ENCODE measurements around the gene CHN1.

The CHN1 gene

DNA sequence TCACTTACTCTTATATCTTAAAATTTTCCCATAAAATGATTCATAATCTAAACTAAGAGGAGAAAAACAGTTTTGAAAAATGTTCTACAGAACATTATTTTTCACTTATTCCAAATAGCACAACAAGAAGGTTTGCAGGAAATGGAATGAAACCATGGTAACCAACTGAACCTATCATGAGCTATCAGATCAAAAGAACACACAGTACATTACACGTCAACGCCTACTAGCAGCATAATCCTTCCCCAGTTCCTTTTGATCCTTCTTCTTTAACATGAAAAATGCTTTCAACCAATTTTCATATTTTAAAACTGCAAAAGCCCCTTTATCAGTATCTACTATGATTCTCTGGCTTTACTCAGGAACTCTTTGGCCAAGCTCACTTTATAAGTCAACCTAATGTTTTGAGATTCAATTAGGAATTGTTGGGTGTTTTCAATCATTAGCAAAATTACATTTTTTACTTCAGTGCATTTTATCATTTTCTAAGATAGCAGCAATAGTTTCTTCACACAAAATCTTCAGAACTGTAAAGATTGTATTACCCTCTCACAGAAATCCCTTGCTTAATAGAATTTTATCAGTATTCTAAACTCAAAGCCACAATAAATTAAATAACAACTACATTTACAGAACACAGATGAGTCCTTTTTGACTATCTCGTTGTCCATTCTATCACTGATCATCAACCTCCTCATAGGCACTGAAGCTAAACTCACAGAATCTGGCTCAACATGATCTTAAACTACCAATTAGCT lies 102.5 kb downstream of the CHN1 start:
- Mint-ChIP-seq H3K9me3 (no peaks in the 10 kb centered on the region), H3K4me1 (peaks cover 22% of the 10 kb centered on the region), H3K27me3 (no peaks in the 10 kb centered on the region), H3K27ac (no peak overlapping the region), H3K36me3 (ENCODE audit: low read depth) (no peaks in the 10 kb centered on the region), H3K4me3 (no peak overlapping the region)
- ATAC-seq: peak; percentile 72
- no peak for DNase-seq

DNA sequence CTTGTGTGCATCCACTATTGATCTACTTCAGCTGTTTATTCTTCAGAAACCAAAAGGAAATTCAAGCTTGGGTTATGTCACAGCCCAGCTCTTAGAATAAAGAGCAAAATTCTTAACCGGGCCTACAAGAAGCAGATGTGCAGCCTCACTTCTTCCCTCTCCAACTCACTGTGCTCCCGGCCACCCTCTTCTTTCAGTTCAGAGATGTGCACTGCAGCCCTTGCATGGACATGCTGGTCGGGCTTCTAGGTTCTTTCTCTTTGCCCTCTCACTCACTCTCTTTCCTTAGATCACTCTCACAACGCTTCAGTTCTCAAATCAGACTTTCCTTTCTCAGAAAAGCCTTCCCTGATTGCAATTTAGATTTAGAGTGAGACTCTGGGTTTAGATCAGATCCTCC lies 104.1 kb downstream of the CHN1 start:
- no peaks in the 10 kb centered on the region for H3K9me3 Mint-ChIP-seq
- no peak overlapping the region for H3K27ac Mint-ChIP-seq
- peak overlapping the region; percentile 15 for H3K4me3 Mint-ChIP-seq
- H3K27me3 Mint-ChIP-seq: no peaks in the 10 kb centered on the region
- peaks cover 19% of the 10 kb centered on the region for H3K4me1 Mint-ChIP-seq
- H3K36me3 Mint-ChIP-seq (ENCODE audit: low read depth): no peaks in the 10 kb centered on the region
- DNase-seq: peak; percentile 11
- no peak for ATAC-seq

DNA sequence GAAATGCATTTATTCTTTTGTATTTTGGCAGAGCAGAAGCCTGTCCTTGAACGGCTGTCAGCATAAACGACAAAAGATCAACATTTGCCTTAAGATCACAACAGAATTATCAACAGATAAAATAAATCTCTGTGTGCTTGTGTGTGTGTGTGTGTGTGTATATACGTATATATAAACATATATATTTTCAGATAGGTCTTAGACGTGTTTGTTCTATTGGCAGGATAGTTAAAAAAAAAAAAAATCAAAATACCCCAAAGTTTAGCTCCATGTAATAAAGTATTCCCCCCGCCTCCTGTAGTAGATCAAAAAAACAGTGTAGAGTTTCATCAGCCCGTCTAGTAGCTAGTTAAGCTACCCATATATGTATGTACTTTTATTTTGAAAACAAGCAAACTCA lies 107.9 kb downstream of the CHN1 start:
- Mint-ChIP-seq H3K27ac (no peak overlapping the region), H3K27me3 (no peaks in the 10 kb centered on the region), H3K9me3 (no peaks in the 10 kb centered on the region), H3K4me1 (peaks cover 13% of the 10 kb centered on the region), H3K36me3 (ENCODE audit: low read depth) (no peaks in the 10 kb centered on the region), H3K4me3 (no peak overlapping the region)
- ATAC-seq: no peak
- no peak for DNase-seq

DNA sequence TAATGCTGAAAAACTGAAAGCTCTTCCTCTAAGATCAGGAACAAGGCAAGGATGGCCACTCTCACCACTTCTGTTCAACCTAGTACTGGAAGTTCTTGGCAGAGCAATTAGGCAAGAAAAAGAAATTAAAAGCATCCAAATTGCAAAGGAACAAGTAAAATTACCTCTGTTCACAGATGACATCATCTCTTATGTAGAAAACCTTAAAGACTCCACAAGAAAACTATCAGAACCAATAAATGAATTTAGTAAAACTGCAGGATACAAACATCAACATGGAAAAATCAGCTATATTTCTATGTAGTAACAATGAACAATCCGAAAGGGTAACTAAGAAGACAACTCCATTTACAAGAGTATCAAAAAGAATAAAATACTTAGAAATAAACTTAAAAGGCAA lies 112.2 kb downstream of the CHN1 start:
- Mint-ChIP-seq H3K27me3 (no peaks in the 10 kb centered on the region), H3K4me3 (no peak overlapping the region), H3K4me1 (peaks cover 4% of the 10 kb centered on the region), H3K9me3 (no peaks in the 10 kb centered on the region), H3K36me3 (ENCODE audit: low read depth) (no peaks in the 10 kb centered on the region), H3K27ac (no peak overlapping the region)
- ATAC-seq: no peak
- no peak for DNase-seq

DNA sequence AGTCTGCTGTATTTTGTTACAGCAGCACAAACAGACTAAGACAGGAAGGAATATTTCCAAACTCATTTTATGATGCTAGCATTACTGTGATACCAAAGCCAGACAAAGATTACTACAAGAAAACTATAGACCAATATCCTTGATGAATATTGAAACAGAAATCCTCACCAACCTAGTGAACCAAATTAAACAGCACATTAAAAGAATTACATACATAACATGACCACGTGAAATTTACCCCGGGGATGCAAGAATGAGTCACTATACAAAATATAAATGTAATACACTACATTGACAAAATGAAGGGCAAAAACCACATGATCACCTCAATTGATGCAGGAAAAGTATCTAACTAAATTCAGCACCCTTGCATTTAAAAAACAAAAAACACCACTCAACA lies 112.6 kb downstream of the CHN1 start:
- Mint-ChIP-seq H3K4me3 (no peak overlapping the region), H3K4me1 (peaks cover 4% of the 10 kb centered on the region), H3K27ac (no peak overlapping the region), H3K36me3 (ENCODE audit: low read depth) (no peaks in the 10 kb centered on the region), H3K27me3 (no peaks in the 10 kb centered on the region), H3K9me3 (no peaks in the 10 kb centered on the region)
- ATAC-seq (peak; percentile 20), DNase-seq (no peak)

DNA sequence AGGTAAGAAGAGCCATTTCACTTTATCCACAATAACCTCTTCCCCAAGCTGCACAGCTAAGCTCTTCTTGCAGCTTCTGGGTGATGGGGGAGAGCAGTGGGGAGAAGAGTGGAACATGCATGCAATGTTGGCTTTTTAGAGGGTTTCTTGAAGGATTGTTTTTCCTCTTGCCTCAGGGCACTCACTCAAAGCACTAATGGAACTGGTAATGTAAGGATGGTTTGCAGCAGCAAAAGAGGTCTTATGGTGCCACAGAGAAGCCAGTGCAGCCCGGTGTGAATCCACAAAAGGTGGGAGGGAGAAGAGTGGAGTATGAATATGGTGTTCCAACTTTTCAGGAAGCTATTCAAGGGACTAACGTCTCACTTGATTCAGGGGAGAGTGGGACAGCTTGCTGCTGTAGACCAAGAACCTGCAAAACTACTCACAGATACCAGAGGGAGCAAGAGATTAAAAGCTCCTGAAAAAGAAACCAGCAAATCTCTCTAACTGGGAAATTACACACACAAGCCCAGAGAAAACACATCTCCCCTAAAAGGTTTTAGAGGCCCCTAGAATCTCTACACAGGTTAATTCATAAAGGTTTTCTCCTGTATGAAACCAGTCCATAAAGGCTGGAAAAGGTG lies 116.4 kb downstream of the CHN1 start:
- H3K4me3 Mint-ChIP-seq: no peak overlapping the region

DNA sequence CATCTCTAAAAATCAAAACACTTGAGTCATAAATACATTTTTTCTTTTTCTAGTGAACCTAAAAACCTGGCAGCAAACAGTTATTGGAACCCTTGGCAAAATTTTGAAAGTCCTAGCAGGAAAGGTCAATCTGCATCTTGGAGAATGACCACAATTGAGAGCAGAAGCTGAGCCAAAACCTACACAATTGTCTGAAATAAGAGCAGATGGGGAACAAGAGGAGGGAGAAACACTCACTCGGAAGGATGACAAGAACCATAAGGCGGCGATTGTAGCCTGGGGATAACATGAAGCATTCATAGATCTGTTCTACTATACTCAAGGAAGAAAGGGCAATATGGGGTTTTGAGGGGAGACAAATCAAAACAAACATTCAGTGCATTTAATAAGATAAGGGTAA lies 117.0 kb downstream of the CHN1 start:
- Mint-ChIP-seq H3K27me3 (no peaks in the 10 kb centered on the region), H3K27ac (no peak overlapping the region)

More for the DNA sequence above, 116.4 kb downstream of the CHN1 start:
- Mint-ChIP-seq H3K27ac (no peak overlapping the region), H3K27me3 (no peaks in the 10 kb centered on the region), H3K9me3 (no peaks in the 10 kb centered on the region), H3K36me3 (ENCODE audit: low read depth) (no peaks in the 10 kb centered on the region), H3K4me1 (peaks cover 4% of the 10 kb centered on the region)
- ATAC-seq (no peak), DNase-seq (no peak)

DNA sequence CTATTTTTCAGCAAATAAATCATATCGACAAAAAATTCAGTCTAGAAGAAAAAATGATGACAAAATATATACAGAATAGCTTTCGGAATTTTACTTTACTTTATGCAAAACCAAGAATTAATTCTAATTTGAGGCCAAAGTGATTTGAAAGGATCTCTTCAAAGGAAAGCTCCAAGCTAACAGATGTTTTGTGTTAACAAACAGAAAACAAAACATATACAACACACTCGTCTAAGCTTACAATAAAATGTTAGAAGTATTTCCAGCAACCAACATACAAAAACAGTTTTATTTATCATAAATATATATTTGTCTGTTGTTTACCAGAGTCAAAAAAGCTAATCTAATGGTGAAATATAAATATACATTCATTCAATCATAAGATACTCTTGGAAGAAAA lies 122.8 kb downstream of the CHN1 start:
- H3K36me3 Mint-ChIP-seq (ENCODE audit: low read depth): no peaks in the 10 kb centered on the region
- H3K27ac Mint-ChIP-seq: no peak overlapping the region
- H3K4me1 Mint-ChIP-seq: no peaks in the 10 kb centered on the region
- H3K4me3 Mint-ChIP-seq: no peak overlapping the region
- H3K27me3 Mint-ChIP-seq: no peaks in the 10 kb centered on the region
- ATAC-seq: no peak
- no peak for DNase-seq
- no peaks in the 10 kb centered on the region for H3K9me3 Mint-ChIP-seq

More for the DNA sequence above, 117.0 kb downstream of the CHN1 start:
- H3K9me3 Mint-ChIP-seq: no peaks in the 10 kb centered on the region
- no peak for ATAC-seq
- no peak for DNase-seq
- no peak overlapping the region for H3K4me3 Mint-ChIP-seq
- peaks cover 4% of the 10 kb centered on the region for H3K4me1 Mint-ChIP-seq
- no peaks in the 10 kb centered on the region for H3K36me3 Mint-ChIP-seq (ENCODE audit: low read depth)

DNA sequence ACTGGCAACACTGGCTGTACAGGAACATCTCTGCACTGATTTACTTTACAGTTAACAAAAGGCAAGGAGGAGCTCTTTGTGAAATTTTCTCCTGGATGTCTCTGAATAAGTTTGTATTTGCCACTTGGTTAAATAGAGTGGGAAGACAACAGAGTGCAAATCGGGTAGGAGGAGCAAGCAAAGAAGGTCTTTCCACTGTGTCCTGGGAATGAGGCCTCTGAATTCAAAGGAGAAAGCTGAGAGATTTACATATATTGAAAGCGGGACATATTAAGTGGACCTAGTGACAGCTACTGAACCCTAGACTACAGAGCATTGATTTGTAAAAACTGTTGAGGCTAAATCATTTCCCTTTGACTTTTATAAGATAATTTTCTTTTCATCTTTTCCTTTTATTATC lies 123.5 kb downstream of the CHN1 start:
- Mint-ChIP-seq H3K27ac (no peak overlapping the region), H3K27me3 (no peaks in the 10 kb centered on the region), H3K4me1 (no peaks in the 10 kb centered on the region), H3K36me3 (ENCODE audit: low read depth) (no peaks in the 10 kb centered on the region), H3K4me3 (no peak overlapping the region), H3K9me3 (no peaks in the 10 kb centered on the region)
- DNase-seq (no peak), ATAC-seq (no peak)

DNA sequence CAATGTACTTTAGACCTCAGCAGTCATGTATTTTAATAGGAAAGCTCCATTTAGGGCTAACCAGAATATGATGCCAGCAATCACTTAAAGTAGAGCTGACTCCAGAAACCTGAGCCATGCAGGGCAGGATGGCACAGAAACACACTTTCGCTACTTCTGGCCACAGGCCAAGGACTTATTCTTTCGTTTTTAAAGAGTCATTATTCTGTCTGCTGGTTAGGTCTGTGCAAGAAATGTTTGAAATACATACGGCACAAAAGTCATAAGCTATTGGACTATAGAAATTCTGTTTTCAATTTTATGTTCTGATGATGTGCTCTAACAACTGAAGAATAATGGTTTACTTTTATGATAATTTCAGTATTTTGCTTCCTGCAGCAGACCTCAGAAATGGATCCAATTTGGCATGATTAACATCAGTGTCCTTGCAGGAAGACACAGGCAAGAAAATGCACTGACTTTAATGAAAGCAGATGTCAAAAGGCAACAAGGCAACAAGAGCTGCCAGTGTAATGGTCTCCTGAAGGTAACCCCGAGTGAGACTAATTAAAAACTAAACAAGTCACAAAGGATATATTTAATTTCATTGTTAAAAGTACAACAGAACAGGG lies 126.5 kb downstream of the CHN1 start:
- Mint-ChIP-seq H3K36me3 (ENCODE audit: low read depth) (no peaks in the 10 kb centered on the region), H3K9me3 (no peaks in the 10 kb centered on the region), H3K27me3 (no peaks in the 10 kb centered on the region), H3K4me1 (no peaks in the 10 kb centered on the region), H3K27ac (no peak overlapping the region), H3K4me3 (no peak overlapping the region)
- DNase-seq (no peak), ATAC-seq (no peak)

DNA sequence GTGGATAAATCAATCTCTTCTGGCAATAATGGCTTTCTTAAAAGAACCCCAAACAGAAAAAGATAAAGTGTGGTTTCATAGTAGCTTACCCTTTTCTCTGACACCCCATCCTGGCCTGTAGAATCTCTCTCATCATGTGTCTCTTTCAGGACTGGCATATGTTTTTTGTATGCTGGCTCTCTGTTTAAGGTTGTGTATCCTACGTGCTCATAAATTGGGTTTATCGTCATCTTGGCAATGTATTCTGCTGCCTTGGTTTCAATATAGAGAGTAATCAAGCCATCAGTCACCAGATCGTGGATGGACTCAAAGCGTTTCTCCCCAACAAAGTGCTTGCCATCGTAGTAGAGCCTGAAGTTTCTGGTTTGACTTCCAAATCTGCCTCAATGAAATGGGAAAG lies 127.4 kb downstream of the CHN1 start:
- no peak overlapping the region for H3K27ac Mint-ChIP-seq
- no peaks in the 10 kb centered on the region for H3K4me1 Mint-ChIP-seq
- no peaks in the 10 kb centered on the region for H3K9me3 Mint-ChIP-seq
- H3K36me3 Mint-ChIP-seq (ENCODE audit: low read depth): no peaks in the 10 kb centered on the region
- no peaks in the 10 kb centered on the region for H3K27me3 Mint-ChIP-seq
- no peak for DNase-seq
- H3K4me3 Mint-ChIP-seq: no peak overlapping the region
- no peak for ATAC-seq

DNA sequence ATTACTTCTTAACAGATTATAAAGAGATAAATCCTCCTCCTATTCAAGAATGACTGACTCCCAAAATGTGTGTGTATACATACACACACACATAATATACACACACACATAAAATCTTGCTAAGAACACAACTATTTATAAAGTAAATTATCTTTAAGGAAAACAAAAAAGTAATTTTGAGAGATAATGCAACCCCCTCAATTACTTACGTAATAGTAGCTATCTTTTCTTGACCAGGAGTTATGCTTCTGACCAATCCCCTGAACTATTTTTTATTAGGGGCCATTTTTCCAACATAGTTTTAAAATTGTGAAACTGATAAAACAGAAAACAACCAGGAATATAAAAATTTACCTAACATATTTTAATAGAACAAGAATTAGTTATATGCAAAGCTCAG lies 127.9 kb downstream of the CHN1 start:
- Mint-ChIP-seq H3K4me3 (no peak overlapping the region), H3K27me3 (no peaks in the 10 kb centered on the region), H3K36me3 (ENCODE audit: low read depth) (no peaks in the 10 kb centered on the region), H3K9me3 (no peaks in the 10 kb centered on the region), H3K4me1 (no peaks in the 10 kb centered on the region), H3K27ac (no peak overlapping the region)
- DNase-seq (no peak), ATAC-seq (no peak)

DNA sequence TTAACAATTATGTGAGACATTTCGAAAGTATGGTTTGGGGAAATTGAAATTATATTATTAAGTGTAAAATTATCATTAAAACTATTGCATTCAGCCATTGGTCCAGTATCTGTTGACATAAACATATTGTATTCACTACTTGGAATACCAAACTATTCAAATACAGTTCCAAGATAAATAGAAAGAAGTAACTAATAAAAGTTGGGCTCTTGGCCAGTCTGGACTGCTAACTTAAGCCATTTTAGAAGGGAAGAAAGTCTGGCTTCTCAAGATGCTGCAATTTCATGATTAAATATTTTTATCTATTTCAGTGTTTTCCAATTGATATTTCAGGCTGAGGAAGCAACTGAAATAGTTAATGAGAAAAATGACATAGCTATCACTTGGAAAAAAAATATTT lies 131.1 kb downstream of the CHN1 start:
- no peaks in the 10 kb centered on the region for H3K9me3 Mint-ChIP-seq
- H3K27me3 Mint-ChIP-seq: no peaks in the 10 kb centered on the region
- H3K27ac Mint-ChIP-seq: no peak overlapping the region
- H3K36me3 Mint-ChIP-seq (ENCODE audit: low read depth): no peaks in the 10 kb centered on the region
- ATAC-seq (no peak), DNase-seq (no peak)
- H3K4me3 Mint-ChIP-seq: no peak overlapping the region
- H3K4me1 Mint-ChIP-seq: no peaks in the 10 kb centered on the region

DNA sequence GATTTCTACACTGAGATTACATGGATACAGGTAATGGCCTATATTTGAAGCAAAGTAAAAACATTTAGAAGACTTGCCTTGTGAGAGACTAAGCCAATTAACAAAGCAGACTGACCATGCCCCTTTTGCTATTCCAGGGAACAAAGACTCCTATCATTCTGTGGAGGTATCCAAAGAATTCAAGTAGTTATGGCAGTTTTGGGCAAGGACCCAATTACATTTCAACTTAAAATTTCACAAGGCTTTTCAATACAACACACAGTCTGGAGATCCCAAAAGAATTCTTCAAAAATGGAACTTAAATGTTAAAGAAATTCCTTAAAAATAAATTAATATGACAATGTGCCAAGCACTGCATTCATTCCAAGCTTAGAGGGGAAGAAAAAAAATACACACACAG lies 131.7 kb downstream of the CHN1 start:
- ATAC-seq: no peak
- Mint-ChIP-seq H3K36me3 (ENCODE audit: low read depth) (no peaks in the 10 kb centered on the region), H3K4me1 (no peaks in the 10 kb centered on the region), H3K27me3 (no peaks in the 10 kb centered on the region), H3K9me3 (no peaks in the 10 kb centered on the region), H3K27ac (no peak overlapping the region), H3K4me3 (no peak overlapping the region)
- no peak for DNase-seq

DNA sequence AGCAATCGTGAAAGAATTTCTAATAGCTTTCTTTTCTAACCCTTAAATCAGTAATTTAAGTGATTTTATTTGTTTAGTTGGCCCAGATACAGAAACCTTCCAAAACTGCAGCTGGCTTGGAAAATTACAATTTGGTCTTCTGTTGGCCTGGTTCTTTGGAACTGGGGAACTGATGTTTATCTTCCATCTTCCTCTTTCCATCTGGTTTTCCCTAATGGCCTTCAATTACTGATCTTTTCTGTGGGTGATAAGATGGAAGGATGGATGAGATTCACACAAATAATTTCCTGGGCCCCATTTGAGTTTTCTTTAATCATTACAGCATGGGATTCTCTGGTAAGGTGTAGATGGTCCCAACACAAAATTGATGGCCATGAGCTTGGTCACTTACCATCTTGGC lies 134.4 kb downstream of the CHN1 start:
- no peak for ATAC-seq
- Mint-ChIP-seq H3K36me3 (ENCODE audit: low read depth) (no peaks in the 10 kb centered on the region), H3K9me3 (no peaks in the 10 kb centered on the region), H3K27me3 (no peaks in the 10 kb centered on the region), H3K27ac (no peak overlapping the region), H3K4me1 (no peaks in the 10 kb centered on the region), H3K4me3 (no peak overlapping the region)
- no peak for DNase-seq

Measured in activated naive CD8-positive, alpha-beta T cell treated with anti-CD3 and anti-CD28 coated beads, Interleukin-2, amount 50 U/mL, for 24 hours (primary cell).